OCI-LY3 (cell line): ENCODE measurements around the gene REEP2.
"Not testable (repeated sequence)": the region's sequence is repeated elsewhere in the genome, so short reads cannot be mapped to it uniquely, and the experiment has no call there.

Experiments
- H2AFZ ChIP-seq: fragments of 200-600, 300-600 bp; shearing (Covaris generic); 2 replicates; pipeline ENCODE4 v1.6.0; 2014; ENCODE audit warnings: antibody characterized with exemption, low read depth, low read length
- H3K27ac ChIP-seq: fragments of 200-600, 300-600 bp; sonication (generic); 2 replicates; pipeline ENCODE4 v1.5.1; 2014; ENCODE audit warnings: mild to moderate bottlenecking, low read length, moderate library complexity, mixed read lengths
- H3K27me3 ChIP-seq: fragments of 200-600, 300-600 bp; sonication (generic); 2 replicates; pipeline ENCODE4 v1.6.1; 2014; ENCODE audit warnings: low read depth, low read length, mixed read lengths
- H3K36me3 ChIP-seq: fragments of 200-600, 300-600 bp; sonication (generic); replicated peaks from 2 replicates; pipeline ENCODE3; 2014; ENCODE audit warnings: low read depth, low read length, mixed read lengths
- H3K4me1 ChIP-seq: fragments of 300-600, 200-600 bp; sonication (generic); 2 replicates; pipeline ENCODE4 v1.6.1; 2014; ENCODE audit warnings: low read length, mixed read lengths
- H3K4me2 ChIP-seq: fragments of 200-600, 300-600 bp; sonication (generic); 2 replicates; pipeline ENCODE4 v1.6.1; 2014; ENCODE audit warnings: low read length, mixed read lengths
- H3K4me3 ChIP-seq: fragments of 300-600, 200-600 bp; sonication (generic); 2 replicates; pipeline ENCODE4 v1.5.1; 2014; ENCODE audit warnings: antibody characterized with exemption, mild to moderate bottlenecking, low read length, moderate library complexity
- H3K79me2 ChIP-seq: fragments of 300-600, 200-600 bp; shearing (Covaris generic); 2 replicates; pipeline ENCODE4 v1.6.1; 2014; ENCODE audit warnings: mild to moderate bottlenecking, low read length, mixed read lengths
- H3K9ac ChIP-seq: fragments of 300-600, 200-600 bp; shearing (Covaris generic); 2 replicates; pipeline ENCODE4 v1.6.0; 2014; ENCODE audit warnings: mild to moderate bottlenecking, low read length, moderate library complexity
- H3K9me3 ChIP-seq: fragments of 200-600, 300-600 bp; shearing (Covaris generic); 2 replicates; pipeline ENCODE4 v1.6.1; 2014; ENCODE audit warnings: low read length, mixed read lengths; ENCODE audit not compliant: insufficient read depth
- H4K20me1 ChIP-seq: fragments of 200-600, 300-600 bp; sonication (generic); 2 replicates; pipeline ENCODE4 v1.6.1; 2016; ENCODE audit warnings: low read length, mixed read lengths; ENCODE audit not compliant: insufficient read depth
- CTCF ChIP-seq: fragments of 200-600, 300-600 bp; sonication (generic); IDR thresholded peaks from 2 replicates; pipeline ENCODE4 v1.5.1; 2014; ENCODE audit warnings: antibody characterized with exemption, low read length, low read depth
- EZH2phosphoT487 ChIP-seq: fragments of 200-600 bp; shearing (Covaris generic); IDR thresholded peaks from 2 replicates; pipeline ENCODE4 v1.6.1; 2018; ENCODE audit warnings: antibody characterized with exemption, mixed run types, low read depth

The REEP2 gene

DNA sequence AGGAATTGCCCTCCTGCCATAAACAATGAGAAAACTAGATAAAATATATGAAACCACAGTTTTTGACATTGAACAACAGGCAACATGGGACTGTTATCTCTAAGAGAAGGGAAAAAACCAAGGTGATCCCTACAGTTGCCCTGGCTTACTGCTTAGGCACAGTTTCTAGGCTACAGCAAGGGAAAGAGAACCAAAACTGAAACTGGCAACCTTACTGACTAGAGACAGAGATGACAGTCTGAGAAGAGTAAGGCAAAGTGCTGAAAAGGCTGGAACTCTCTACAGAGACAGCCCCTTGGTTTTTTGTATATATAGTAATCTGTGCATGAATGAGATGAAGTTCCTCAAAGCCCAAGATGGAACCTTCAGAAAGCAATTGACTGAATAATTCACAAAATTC is 36.2 kb upstream of the REEP2 start:
- peaks cover 27% of the 10 kb centered on the region for H3K79me2 ChIP-seq
- peak overlapping the region; percentile 26; the same call in 1 of the 2 replicates for H3K9ac ChIP-seq
- peak overlapping the region; percentile 16; the same call in 1 of the 2 replicates for H3K4me3 ChIP-seq
- H3K36me3 ChIP-seq, result peaks cover 43% of the 10 kb centered on the region
- no peak for TF ChIP-seq EZH2phosphoT487
- H3K4me2 ChIP-seq, result peak overlapping the region; percentile 55
- no peak overlapping the region for H2AFZ ChIP-seq
- H3K4me1 ChIP-seq, result peaks cover 25% of the 10 kb centered on the region
- H3K27me3 ChIP-seq, result no peaks in the 10 kb centered on the region
- no peaks in the 10 kb centered on the region for H3K9me3 ChIP-seq
- H3K27ac ChIP-seq, result peak overlapping the region; percentile 70
- H4K20me1 ChIP-seq, result no peaks in the 10 kb centered on the region

GRCh38 chr5:138408023-138408422 is 30.8 kb upstream of the REEP2 start:
- H2AFZ ChIP-seq, result no peak overlapping the region
- peaks cover 27% of the 10 kb centered on the region for H3K36me3 ChIP-seq
- peak overlapping the region; percentile 64 for H3K4me3 ChIP-seq
- H3K4me2 ChIP-seq, result peak overlapping the region; percentile 65
- H3K9ac ChIP-seq, result peak overlapping the region; percentile 57
- peaks cover 25% of the 10 kb centered on the region for H3K4me1 ChIP-seq
- H3K79me2 ChIP-seq, result peaks cover 22% of the 10 kb centered on the region
- TF ChIP-seq EZH2phosphoT487, result no peak
- TF ChIP-seq CTCF, result peak; percentile 22; the same call in 1 of the 2 replicates
- H4K20me1 ChIP-seq, result no peaks in the 10 kb centered on the region
- H3K27ac ChIP-seq, result peak overlapping the region; percentile 81
- H3K9me3 ChIP-seq, result no peaks in the 10 kb centered on the region
- no peaks in the 10 kb centered on the region for H3K27me3 ChIP-seq

- peak; percentile 32 for TF ChIP-seq CTCF
- not testable (repeated sequence) for H3K27ac ChIP-seq
- peaks cover 19% of the 10 kb centered on the region for H3K36me3 ChIP-seq
These were observed 27.7 kb upstream of the REEP2 start for GRCh38 chr5:138410996-138411640.

GRCh38 chr5:138418444-138418843 is 20.4 kb upstream of the REEP2 start:
- H3K36me3 ChIP-seq, result peaks cover 21% of the 10 kb centered on the region
- no peak overlapping the region for H3K9ac ChIP-seq

More at GRCh38 chr5:138410996-138411640, 27.7 kb upstream of the REEP2 start:
- not testable (repeated sequence) for H3K4me3 ChIP-seq, H3K4me2 ChIP-seq, H4K20me1 ChIP-seq, H3K9me3 ChIP-seq, H2AFZ ChIP-seq, H3K9ac ChIP-seq, H3K27me3 ChIP-seq
- peaks cover 22% of the 10 kb centered on the region for H3K4me1 ChIP-seq
- H3K79me2 ChIP-seq, result peaks cover 18% of the 10 kb centered on the region

More at GRCh38 chr5:138418444-138418843, 20.4 kb upstream of the REEP2 start:
- Histone ChIP-seq H3K27ac (no peak overlapping the region), H4K20me1 (no peaks in the 10 kb centered on the region), H3K27me3 (no peaks in the 10 kb centered on the region), H3K4me3 (no peak overlapping the region), H2AFZ (no peak overlapping the region), H3K79me2 (no peaks in the 10 kb centered on the region), H3K4me1 (no peaks in the 10 kb centered on the region), H3K9me3 (no peaks in the 10 kb centered on the region), H3K4me2 (no peak overlapping the region)
- TF ChIP-seq CTCF, result no peak
- TF ChIP-seq EZH2phosphoT487, result no peak
